ENCODE data around the gene CAPN13.

DNA sequence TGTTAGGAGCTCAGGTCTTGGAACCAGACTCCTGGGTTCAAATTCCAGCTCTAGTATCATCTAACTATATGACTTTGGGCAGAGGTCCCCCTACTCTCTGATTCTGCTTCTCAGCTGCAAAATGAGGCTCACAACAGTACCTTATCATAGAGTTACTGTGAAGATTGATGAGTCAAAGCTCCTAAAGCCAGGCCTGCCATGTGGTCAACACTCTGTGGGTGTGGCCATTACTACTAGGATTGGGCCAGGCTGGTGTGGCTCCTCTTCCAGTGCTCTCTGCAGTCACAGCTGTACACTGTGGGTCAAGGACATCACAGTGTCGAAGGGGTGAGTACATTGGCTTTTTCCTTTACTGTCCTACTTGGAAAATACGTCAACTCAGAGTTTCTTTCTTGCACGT lies 22.6 kb downstream of the CAPN13 start:
- TF ChIP-seq, protein P1, sequence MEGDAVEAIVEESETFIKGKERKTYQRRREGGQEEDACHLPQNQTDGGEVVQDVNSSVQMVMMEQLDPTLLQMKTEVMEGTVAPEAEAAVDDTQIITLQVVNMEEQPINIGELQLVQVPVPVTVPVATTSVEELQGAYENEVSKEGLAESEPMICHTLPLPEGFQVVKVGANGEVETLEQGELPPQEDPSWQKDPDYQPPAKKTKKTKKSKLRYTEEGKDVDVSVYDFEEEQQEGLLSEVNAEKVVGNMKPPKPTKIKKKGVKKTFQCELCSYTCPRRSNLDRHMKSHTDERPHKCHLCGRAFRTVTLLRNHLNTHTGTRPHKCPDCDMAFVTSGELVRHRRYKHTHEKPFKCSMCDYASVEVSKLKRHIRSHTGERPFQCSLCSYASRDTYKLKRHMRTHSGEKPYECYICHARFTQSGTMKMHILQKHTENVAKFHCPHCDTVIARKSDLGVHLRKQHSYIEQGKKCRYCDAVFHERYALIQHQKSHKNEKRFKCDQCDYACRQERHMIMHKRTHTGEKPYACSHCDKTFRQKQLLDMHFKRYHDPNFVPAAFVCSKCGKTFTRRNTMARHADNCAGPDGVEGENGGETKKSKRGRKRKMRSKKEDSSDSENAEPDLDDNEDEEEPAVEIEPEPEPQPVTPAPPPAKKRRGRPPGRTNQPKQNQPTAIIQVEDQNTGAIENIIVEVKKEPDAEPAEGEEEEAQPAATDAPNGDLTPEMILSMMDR (IDR thresholded peaks at IDR 0.05) = no peak
- TF ChIP-seq POLR2AphosphoS5 (IDR thresholded peaks at IDR 0.05) = no peak
- no peak for TF ChIP-seq POLR2A (IDR thresholded peaks at IDR 0.05)

Measured in upper lobe of left lung (tissue), 4 donors.